Measurements from ENCODE around the gene SPIB.

GRCh38 chr19:50371914-50372475, 46.7 kb upstream of the SPIB start:
- no peak for TF ChIP-seq POLR2AphosphoS5 (IDR thresholded peaks at IDR 0.05)
- TF ChIP-seq CTCF (IDR thresholded peaks at IDR 0.05): no peak
- TF ChIP-seq POLR2A (IDR thresholded peaks at IDR 0.05): no peak
